Endothelial cell of umbilical vein (primary cell): Measurements from ENCODE around the gene IQCH. TPM values are rescaled to one million over a fixed set of nuclear protein-coding genes. Genes with fewer than 3 reads are reported as not detected.

Experiments
- BruUV-seq: library from RNA; stranded (reverse); fragments of 400-500 nt; replicated peaks from 2 replicates; lab custom pipeline; 2021; lab: Mats Ljungman, UMichigan
- CTCF ChIA-PET: fragments of 300-600, 350-600 bp; sonication (Branson Sonifier 250); formaldehyde crosslinking; loops from one replicate; lab custom pipeline; 2021; ENCODE audit warnings: antibody characterized with exemption, inconsistent platforms; lab: Charles Lee
- POLR2A ChIA-PET: fragments of 300-600, 350-600 bp; sonication (Branson Sonifier 250); formaldehyde crosslinking; loops from one replicate; lab custom pipeline; 2021; ENCODE audit warnings: antibody characterized with exemption, inconsistent platforms; lab: Charles Lee
- DNase-seq: peaks from one replicate; pipeline ENCODE4 v3.0.0-alpha.2; 2011; ENCODE audit warnings: low read depth, low spot score
- FAIRE-seq: peaks from 2 replicates; lab custom pipeline; 2011; peaks lifted over from hg19 to GRCh38; lab: Jason Lieb, UNC
- H2AFZ ChIP-seq: 2 replicates; pipeline ENCODE4 v1.6.0; 2012; ENCODE audit warnings: low read depth, low read length, control low read depth, inconsistent platforms
- H3K27ac ChIP-seq: 2 replicates; pipeline ENCODE4 v1.5.1; 2011; ENCODE audit warnings: low read depth, mild to moderate bottlenecking, control low read depth, low read length, moderate library complexity; ENCODE audit not compliant: insufficient read depth
- H3K27me3 ChIP-seq, 2 experiments: 2 replicates each; pipeline versions ENCODE4 v1.6.0 to v1.6.1; 2011; ENCODE audit warnings: low read length in 2 of 2, mixed read lengths in 1 of 2; ENCODE audit not compliant: control insufficient read depth in 2 of 2, insufficient read depth in 2 of 2
- H3K36me3 ChIP-seq, 2 experiments: 2 replicates in 1 of 2; 3 replicates in 1 of 2; pipeline ENCODE4 v1.5.1; 2011; ENCODE audit warnings: low read length in 2 of 2, mild to moderate bottlenecking in 1 of 2, moderate library complexity in 1 of 2; ENCODE audit not compliant: control insufficient read depth in 2 of 2, insufficient read depth in 2 of 2; ENCODE audit errors: extremely low read depth in 1 of 2
- H3K4me1 ChIP-seq: 3 replicates; pipeline ENCODE4 v1.5.1; 2011; ENCODE audit warnings: mild to moderate bottlenecking, low read length; ENCODE audit not compliant: control insufficient read depth, insufficient read depth; ENCODE audit errors: extremely low read depth
- H3K4me2 ChIP-seq: 2 replicates; pipeline ENCODE4 v1.6.1; 2011; ENCODE audit warnings: low read length, control low read depth, mixed read lengths; ENCODE audit not compliant: insufficient read depth
- H3K4me3 ChIP-seq, 3 experiments: fragments of 200-600 bp in 1 of 3; sonication (generic), shearing (Covaris generic) in 1 of 3; replicated peaks in 1 of 3; 2 replicates each; pipeline ENCODE4 v1.5.1; 2011 to 2016; ENCODE audit warnings: control low read depth in 3 of 3, low read length in 3 of 3, mild to moderate bottlenecking in 2 of 3, inconsistent platforms in 1 of 3, low read depth in 1 of 3, moderate library complexity in 1 of 3; ENCODE audit not compliant: insufficient read depth in 1 of 3
- H3K79me2 ChIP-seq: 2 replicates; pipeline ENCODE4 v1.6.0; 2012; ENCODE audit warnings: low read length, inconsistent platforms; ENCODE audit not compliant: control insufficient read depth, insufficient read depth
- H3K9ac ChIP-seq: replicated peaks from 2 replicates; pipeline ENCODE3; 2011; ENCODE audit warnings: low read length, control low read depth; ENCODE audit not compliant: insufficient read depth; ENCODE audit errors: extremely low read depth
- H3K9me1 ChIP-seq: replicated peaks from 3 replicates; pipeline ENCODE4 v1.6.0; 2011; ENCODE audit warnings: mild to moderate bottlenecking, low read length; ENCODE audit not compliant: control insufficient read depth, insufficient read depth; ENCODE audit errors: extremely low read depth
- H3K9me3 ChIP-seq: replicated peaks from 2 replicates; pipeline ENCODE4 v1.5.1; 2012; ENCODE audit warnings: low read length, inconsistent platforms; ENCODE audit not compliant: control insufficient read depth, insufficient read depth
- H4K20me1 ChIP-seq: replicated peaks from 2 replicates; pipeline ENCODE3; 2011; ENCODE audit warnings: mild to moderate bottlenecking, low read length; ENCODE audit not compliant: control insufficient read depth, insufficient read depth; ENCODE audit errors: extremely low read depth
- EZH2 ChIP-seq: IDR thresholded peaks from 2 replicates; pipeline ENCODE4 v1.6.1; 2012; ENCODE audit warnings: borderline replicate concordance, low read depth, mild to moderate bottlenecking, moderate library complexity, low read length, inconsistent platforms; ENCODE audit not compliant: severe bottlenecking
- FOS ChIP-seq: IDR thresholded peaks from 2 replicates; pipeline ENCODE4 v1.6.1; 2011; ENCODE audit warnings: mild to moderate bottlenecking, low read length, moderate library complexity, borderline replicate concordance; ENCODE audit not compliant: insufficient read depth
- GATA2 ChIP-seq: IDR thresholded peaks from 2 replicates; pipeline ENCODE4 v1.7.0; 2011; ENCODE audit warnings: low read depth, mild to moderate bottlenecking, moderate library complexity, mixed read lengths, low read length; ENCODE audit not compliant: insufficient read length, insufficient read depth
- JUN ChIP-seq: IDR thresholded peaks from 2 replicates; pipeline ENCODE4 v1.6.1; 2011; ENCODE audit warnings: borderline replicate concordance, low read depth; ENCODE audit not compliant: insufficient read length, insufficient read depth
- MYC ChIP-seq: IDR thresholded peaks from one replicate; pipeline ENCODE4 v1.6.1; 2011; ENCODE audit warnings: mild to moderate bottlenecking, low read depth, low read length
- POLR2A ChIP-seq: IDR thresholded peaks from 2 replicates; pipeline ENCODE4 v1.6.1; 2012; ENCODE audit warnings: low read depth, mild to moderate bottlenecking, control low read depth, low read length
- POLR2AphosphoS5 ChIP-seq: IDR thresholded peaks from 2 replicates; pipeline ENCODE4 v1.6.1; 2012; ENCODE audit warnings: low read depth, mild to moderate bottlenecking, control low read depth, low read length, moderate library complexity; ENCODE audit not compliant: insufficient read depth
- dilution Hi-C: fragments of 300-500 bp; cut with MboI; formaldehyde crosslinking; loops from one replicate; pipeline ENCODE4 v1.15.0; 2019; ENCODE audit warnings: low sequenced_read_pairs; ENCODE audit not compliant: extremely low pct_ligation_motif_present
- intact Hi-C: fragments of 100-400 bp; cut with micrococcal nuclease; formaldehyde crosslinking; loops from one replicate; pipeline ENCODE4 v1.10.0; 2022
- polyA plus RNA-seq, 4 experiments: library from polyadenylated mRNA; depleted of rRNA in 3 of 4; stranded (reverse) in 3 of 4; unstranded in 1 of 4; fragments of >200 nt; gene quantifications; 2 replicates each; pipeline versions ENCODE4 v1.2.1 to v1.2.3, GENCODE V29; 2011 to 2012; ENCODE audit warnings: missing spikeins in 1 of 4
- total RNA-seq: library from RNA; stranded (reverse); gene quantifications from 2 replicates; pipeline ENCODE4 v1.2.3, GENCODE V29; 2021
- TF ChIP-seq, protein P1 (sequence below), 2 donors: IDR thresholded peaks; 1 replicate in 1 of 2; 2 replicates in 1 of 2; pipeline ENCODE4 v1.5.1; 2011; ENCODE audit warnings: low read length in 2 of 2, mild to moderate bottlenecking in 2 of 2, moderate library complexity in 2 of 2, control low read depth in 1 of 2, inconsistent platforms in 1 of 2, low read depth in 1 of 2; ENCODE audit not compliant: insufficient read depth in 1 of 2; ENCODE audit errors: extremely low read depth in 1 of 2
- TF ChIP-seq, protein P2 (sequence below): IDR thresholded peaks from 2 replicates; pipeline ENCODE4 v1.6.1; 2011; ENCODE audit not compliant: insufficient read depth, insufficient read length

IQCH gene
- total and polyA plus RNA-seq, 2 donors (not counting 3 experiments of a cell fraction or from before 2014, with no cell fraction given) = 0.29 to 0.51 TPM

DNA sequence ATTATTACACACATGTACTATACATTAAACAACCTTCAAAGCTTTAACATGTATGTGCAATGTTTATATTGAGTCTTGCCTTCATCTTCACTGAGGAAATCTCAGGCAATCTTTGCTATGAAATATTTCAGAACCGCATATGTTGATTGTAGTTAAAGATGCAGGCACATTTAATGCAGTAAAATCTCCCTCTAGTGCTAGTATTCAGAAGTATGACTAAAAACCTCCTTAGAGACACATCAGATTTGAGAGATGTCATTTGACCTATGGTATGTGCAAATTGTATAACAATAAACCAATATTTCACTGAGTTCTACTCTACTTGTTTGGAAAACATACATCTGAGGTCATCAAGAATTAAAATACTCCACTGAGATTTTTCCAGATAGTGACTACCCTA lies 142.6 kb downstream of the IQCH start:
- POLR2A ChIA-PET = no interaction called here
- no peak overlapping the region for H2AFZ ChIP-seq
- no peak for DNase-seq
- no peaks in the 10 kb centered on the region for H3K9me1 ChIP-seq
- H3K9ac ChIP-seq = no peak overlapping the region
- H3K79me2 ChIP-seq = no peaks in the 10 kb centered on the region
- TF ChIP-seq POLR2A = no peak
- no peak for TF ChIP-seq MYC
- TF ChIP-seq, protein P1, sequence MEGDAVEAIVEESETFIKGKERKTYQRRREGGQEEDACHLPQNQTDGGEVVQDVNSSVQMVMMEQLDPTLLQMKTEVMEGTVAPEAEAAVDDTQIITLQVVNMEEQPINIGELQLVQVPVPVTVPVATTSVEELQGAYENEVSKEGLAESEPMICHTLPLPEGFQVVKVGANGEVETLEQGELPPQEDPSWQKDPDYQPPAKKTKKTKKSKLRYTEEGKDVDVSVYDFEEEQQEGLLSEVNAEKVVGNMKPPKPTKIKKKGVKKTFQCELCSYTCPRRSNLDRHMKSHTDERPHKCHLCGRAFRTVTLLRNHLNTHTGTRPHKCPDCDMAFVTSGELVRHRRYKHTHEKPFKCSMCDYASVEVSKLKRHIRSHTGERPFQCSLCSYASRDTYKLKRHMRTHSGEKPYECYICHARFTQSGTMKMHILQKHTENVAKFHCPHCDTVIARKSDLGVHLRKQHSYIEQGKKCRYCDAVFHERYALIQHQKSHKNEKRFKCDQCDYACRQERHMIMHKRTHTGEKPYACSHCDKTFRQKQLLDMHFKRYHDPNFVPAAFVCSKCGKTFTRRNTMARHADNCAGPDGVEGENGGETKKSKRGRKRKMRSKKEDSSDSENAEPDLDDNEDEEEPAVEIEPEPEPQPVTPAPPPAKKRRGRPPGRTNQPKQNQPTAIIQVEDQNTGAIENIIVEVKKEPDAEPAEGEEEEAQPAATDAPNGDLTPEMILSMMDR (IDR thresholded peaks at IDR 0.05; ENCODE audit: extremely low read depth in 1 of 2, insufficient read depth in 1 of 2, low read depth in 1 of 2, low read length in 2 of 2) = no peak
- no peak for TF ChIP-seq JUN
- TF ChIP-seq FOS = no peak
- TF ChIP-seq EZH2 = no peak
- TF ChIP-seq, protein P2, sequence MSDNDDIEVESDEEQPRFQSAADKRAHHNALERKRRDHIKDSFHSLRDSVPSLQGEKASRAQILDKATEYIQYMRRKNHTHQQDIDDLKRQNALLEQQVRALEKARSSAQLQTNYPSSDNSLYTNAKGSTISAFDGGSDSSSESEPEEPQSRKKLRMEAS = no peak
- TF ChIP-seq GATA2 = no peak
- no peak for TF ChIP-seq POLR2AphosphoS5
- no peak overlapping the region for H3K4me2 ChIP-seq
- CTCF ChIA-PET = interaction anchor here (1.0 to 3.2 kb wide), 2 partner anchors 11 kb away, joined by 4 to 8 read pairs; no protein-coding TSS in a partner anchor
- no peak for FAIRE-seq
- H3K36me3 ChIP-seq = no peaks in the 10 kb centered on the region
- dilution Hi-C loops (no loop called here), intact Hi-C loops (no loop called here)
- no TSS peak for BruUV-seq
- H3K4me3 ChIP-seq = no peak overlapping the region
- H3K9me3 ChIP-seq = no peaks in the 10 kb centered on the region
- H3K27me3 ChIP-seq = peaks cover 0 to 2% of the 10 kb centered on the region in 2 experiments
- no peaks in the 10 kb centered on the region for H3K4me1 ChIP-seq
- H3K27ac ChIP-seq = no peak overlapping the region
- no peaks in the 10 kb centered on the region for H4K20me1 ChIP-seq
